PC-9 (cell line): ENCODE data around the gene MBOAT7. TPM values are rescaled to one million over a fixed set of nuclear protein-coding genes. Genes with fewer than 3 reads are reported as not detected.
"Not testable (repeated sequence)": the region's sequence is repeated elsewhere in the genome, so short reads cannot be mapped to it uniquely, and the experiment has no call there.

Experiments
- BruUV-seq: library from RNA; stranded (reverse); fragments of 400-500 nt; replicated peaks from 2 replicates; lab custom pipeline; 2021; lab: Mats Ljungman, UMichigan
- CTCF ChIA-PET: fragments of 300-600 bp; sonication (Branson Sonifier 250); formaldehyde crosslinking; loops from one replicate; lab custom pipeline; 2022; ENCODE audit warnings: antibody characterized with exemption; lab: Charles Lee
- POLR2A ChIA-PET: fragments of 300-600 bp; sonication (Branson Sonifier 250); formaldehyde crosslinking; loops from one replicate; lab custom pipeline; 2022; ENCODE audit warnings: antibody characterized with exemption; ENCODE audit not compliant: unreplicated experiment; lab: Charles Lee
- DNase-seq, 2 experiments: peaks; one replicate each; pipeline versions ENCODE4 v3.0.0 to v3.0.0-alpha.2; 2015 to 2022; ENCODE audit warnings: mixed read lengths in 1 of 2
- H2AFZ ChIP-seq: fragments of 200-600 bp; sonication (generic); 2 replicates; pipeline ENCODE4 v1.8.1; 2017; ENCODE audit warnings: antibody characterized with exemption
- H3F3A ChIP-seq: fragments of 200-600 bp; sonication (generic); 2 replicates; pipeline ENCODE4 v1.8.1; 2017; ENCODE audit warnings: antibody characterized with exemption, mild to moderate bottlenecking, low read depth; ENCODE audit not compliant: insufficient read depth
- H3K27ac ChIP-seq: fragments of 200-600 bp; sonication (generic); 2 replicates; pipeline ENCODE4 v1.6.1; 2016; ENCODE audit warnings: mixed run types
- H3K27me3 ChIP-seq: fragments of 200-600 bp; sonication (generic); 2 replicates; pipeline ENCODE4 v1.6.1; 2016; ENCODE audit warnings: low read depth, mixed run types; ENCODE audit not compliant: insufficient read depth
- H3K36me3 ChIP-seq: fragments of 200-600 bp; sonication (generic); 2 replicates; pipeline ENCODE4 v1.6.1; 2016; ENCODE audit warnings: low read depth, mixed run types
- H3K4me1 ChIP-seq: fragments of 200-600 bp; sonication (generic); replicated peaks from 2 replicates; pipeline ENCODE4 v1.6.1; 2016; ENCODE audit warnings: mixed run types; ENCODE audit not compliant: insufficient read depth
- H3K4me2 ChIP-seq: fragments of 200-600 bp; sonication (generic); 2 replicates; pipeline ENCODE4 v1.6.1; 2017; ENCODE audit warnings: mixed run types
- H3K4me3 ChIP-seq: fragments of 200-600 bp; sonication (generic); 2 replicates; pipeline ENCODE4 v1.6.1; 2016; ENCODE audit warnings: mixed run types
- H3K79me2 ChIP-seq: fragments of 200-600 bp; sonication (generic); 2 replicates; pipeline ENCODE4 v1.6.1; 2017; ENCODE audit warnings: low read depth, mixed run types
- H3K9me2 ChIP-seq: fragments of 200-600 bp; sonication (generic); 2 replicates; pipeline ENCODE4 v1.8.1; 2017; ENCODE audit warnings: mild to moderate bottlenecking; ENCODE audit not compliant: insufficient read depth
- H3K9me3 ChIP-seq: fragments of 200-600 bp; sonication (generic); 2 replicates; pipeline ENCODE4 v1.8.1; 2016; ENCODE audit warnings: low read depth; ENCODE audit not compliant: insufficient read depth
- H4K20me1 ChIP-seq: fragments of 200-600 bp; sonication (generic); 2 replicates; pipeline ENCODE4 v1.8.1; 2017; ENCODE audit not compliant: insufficient read depth
- CTCF ChIP-seq: fragments of 200-600 bp; sonication (generic); conservative IDR thresholded peaks from 2 replicates; pipeline ENCODE4 v1.6.1; 2017; ENCODE audit warnings: mixed run types, antibody characterized with exemption, mild to moderate bottlenecking, moderate library complexity
- EZH2 ChIP-seq: fragments of 200-600 bp; sonication (generic); IDR thresholded peaks from 2 replicates; pipeline ENCODE4 v1.8.0; 2017; ENCODE audit warnings: antibody characterized with exemption, low read depth
- intact Hi-C: fragments of 100-400 bp; cut with micrococcal nuclease; formaldehyde crosslinking; loops from one replicate; pipeline ENCODE4 v1.10.0; 2022; ENCODE audit not compliant: unreplicated experiment
- total RNA-seq: library from RNA; stranded (reverse); gene quantifications from 2 replicates; pipeline ENCODE4 v1.2.3, GENCODE V29; 2021

Gene MBOAT7
- total RNA-seq, 1 experiment from 2014 or later, result 494 TPM

DNA sequence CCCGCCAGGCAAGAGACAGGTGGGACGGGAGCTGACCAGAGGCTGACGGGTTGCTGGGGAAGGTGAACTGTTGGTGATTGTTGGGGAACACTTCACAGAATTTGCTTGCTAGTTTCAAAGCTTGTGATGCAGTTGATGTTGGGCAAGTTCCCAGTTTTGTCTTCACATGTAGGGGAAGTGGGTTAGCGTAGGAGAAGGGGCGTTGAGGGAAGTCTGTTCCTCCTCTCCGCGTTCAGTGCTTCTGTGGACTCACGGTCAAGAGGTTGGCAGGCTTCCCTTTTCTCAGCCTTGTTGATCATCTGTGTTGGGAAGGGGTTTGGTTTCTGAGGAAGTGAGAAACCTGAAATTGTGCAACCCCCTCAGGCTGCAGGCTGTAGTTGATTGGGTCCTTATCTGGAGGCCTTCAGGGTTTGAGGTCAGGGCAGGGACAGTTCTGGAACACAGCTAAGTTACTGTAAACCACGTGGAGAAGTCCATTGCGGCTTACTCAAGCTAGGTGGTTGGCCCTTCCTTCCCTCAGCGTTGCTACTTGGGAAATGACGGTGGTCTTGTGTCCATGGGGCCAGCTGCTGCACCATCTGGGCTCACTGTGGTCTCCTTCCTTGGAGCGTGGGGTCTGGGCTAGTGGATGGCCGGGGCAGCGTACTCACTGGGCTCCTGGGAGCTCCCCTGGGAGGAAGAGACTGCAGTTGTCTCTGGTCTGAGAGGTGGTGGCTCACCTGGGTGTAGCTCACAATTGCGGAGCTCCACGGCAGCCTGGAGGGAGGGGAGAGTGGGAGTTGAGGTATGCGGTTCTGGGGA lies 18.8 kb upstream of the MBOAT7 start:
- no peak overlapping the region for H3K4me3 ChIP-seq
- no peak overlapping the region for H2AFZ ChIP-seq
- intact Hi-C loops, result no loop called here
- H3K27me3 ChIP-seq, result no peaks in the 10 kb centered on the region
- ChIA-PET POLR2A (interaction anchor here (0.6 kb wide), 1 partner anchor 222 kb away, joined by 3 read pairs; no protein-coding TSS in a partner anchor), CTCF (no interaction called here)
- no TSS peak for BruUV-seq
- H3K4me2 ChIP-seq, result no peak overlapping the region
- peak overlapping the region; percentile 60; the same call in 1 of the 2 replicates for H3K27ac ChIP-seq
- H3F3A ChIP-seq, result peaks cover 74% of the 10 kb centered on the region
- DNase-seq, result peak; percentile 29 to 68
- peaks cover 52% of the 10 kb centered on the region for H3K4me1 ChIP-seq
- H3K9me3 ChIP-seq, result no peaks in the 10 kb centered on the region
- TF ChIP-seq CTCF, result no peak
- no peak for TF ChIP-seq EZH2
- peaks cover 40% of the 10 kb centered on the region for H3K36me3 ChIP-seq
- H3K79me2 ChIP-seq, result peaks cover 38% of the 10 kb centered on the region
- H3K9me2 ChIP-seq, result no peaks in the 10 kb centered on the region
- peaks cover 66% of the 10 kb centered on the region for H4K20me1 ChIP-seq

GRCh38 chr19:54207676-54207982 lies 18.2 kb upstream of the MBOAT7 start:
- H3K4me3 ChIP-seq, result no peak overlapping the region
- ChIA-PET CTCF (no interaction called here), POLR2A (interaction anchor here (0.6 kb wide), 1 partner anchor 223 kb away, joined by 3 read pairs; no protein-coding TSS in a partner anchor)
- no peak overlapping the region for H3K4me2 ChIP-seq
- intact Hi-C loops, result no loop called here
- H3K4me1 ChIP-seq, result peaks cover 57% of the 10 kb centered on the region
- H3K79me2 ChIP-seq, result peaks cover 43% of the 10 kb centered on the region
- peaks cover 45% of the 10 kb centered on the region for H3K36me3 ChIP-seq
- H3K27me3 ChIP-seq, result no peaks in the 10 kb centered on the region
- BruUV-seq, result no TSS peak
- no peaks in the 10 kb centered on the region for H3K9me2 ChIP-seq
- peaks cover 80% of the 10 kb centered on the region for H3F3A ChIP-seq
- no peak for DNase-seq
- 0 out of 2 replicates have a peak overlapping the region, but pooled peaks have one; percentile 10 for H3K27ac ChIP-seq
- H2AFZ ChIP-seq, result no peak overlapping the region
- no peak for TF ChIP-seq CTCF
- no peak for TF ChIP-seq EZH2
- H3K9me3 ChIP-seq, result no peaks in the 10 kb centered on the region
- H4K20me1 ChIP-seq, result peaks cover 72% of the 10 kb centered on the region

DNA sequence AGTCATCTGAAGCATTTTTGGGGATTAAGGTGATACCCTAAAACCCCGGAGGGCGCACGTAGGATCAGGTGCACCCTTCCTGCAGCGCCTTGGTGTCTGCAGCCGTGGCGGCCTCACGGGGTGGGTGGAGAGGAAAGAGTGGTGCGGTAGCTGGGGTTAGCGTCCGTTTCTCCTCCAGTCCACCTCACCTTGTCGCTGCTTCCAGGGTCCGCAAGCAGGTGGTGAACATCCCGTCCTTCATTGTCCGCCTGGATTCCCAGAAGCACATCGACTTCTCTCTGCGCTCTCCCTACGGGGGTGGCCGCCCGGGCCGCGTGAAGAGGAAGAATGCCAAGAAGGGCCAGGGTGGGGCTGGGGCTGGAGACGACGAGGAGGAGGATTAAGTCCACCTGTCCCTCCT lies 17.8 kb upstream of the MBOAT7 start:
- BruUV-seq, DNase-seq, H3K4me3 ChIP-seq, intact Hi-C loops, H3K9me3 ChIP-seq, H3K27me3 ChIP-seq, H3K9me2 ChIP-seq, H2AFZ ChIP-seq, H3K27ac ChIP-seq, CTCF ChIA-PET, H3K4me2 ChIP-seq: not testable (repeated sequence)
- Histone ChIP-seq H4K20me1 (peaks cover 76% of the 10 kb centered on the region), H3K4me1 (peaks cover 62% of the 10 kb centered on the region), H3K36me3 (peaks cover 49% of the 10 kb centered on the region), H3F3A (peaks cover 84% of the 10 kb centered on the region), H3K79me2 (peaks cover 48% of the 10 kb centered on the region)
- POLR2A ChIA-PET, result interaction anchor here (0.6 kb wide), 1 partner anchor 37 kb away, joined by 7 read pairs; no protein-coding TSS in a partner anchor
